ENCODE results near the gene CNTNAP5.

Gene CNTNAP5

GRCh38 chr2:124559236-124559635 is 534.1 kb downstream of the CNTNAP5 start:
- no peak for DNase-seq (ENCODE audit: low spot score)

DNA sequence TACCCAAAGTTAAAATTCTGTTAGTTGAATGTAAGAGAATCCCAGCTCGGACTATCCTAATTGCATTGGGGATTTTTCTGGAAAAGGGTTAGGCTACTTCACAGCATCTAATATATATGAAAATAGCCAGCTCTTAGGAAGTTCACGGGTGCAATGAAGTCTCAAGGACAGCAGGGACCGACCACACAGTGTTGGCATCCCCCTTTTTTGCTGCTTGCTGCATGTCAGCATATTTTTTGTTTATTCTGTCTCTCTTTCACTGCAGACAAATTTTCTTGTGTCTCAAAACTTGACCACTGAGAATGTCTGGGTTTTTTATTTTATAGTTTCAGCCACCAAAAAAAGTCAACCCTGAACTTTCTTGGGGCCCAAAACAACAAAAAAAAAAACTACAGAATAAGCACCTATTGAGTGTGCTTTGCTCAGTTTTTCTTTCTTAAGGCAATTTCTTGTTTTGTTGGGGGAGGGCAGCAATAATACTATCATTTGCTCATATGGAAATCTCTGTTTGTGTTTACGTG is 535.6 kb downstream of the CNTNAP5 start:
- no peak for DNase-seq (ENCODE audit: low spot score)

DNA sequence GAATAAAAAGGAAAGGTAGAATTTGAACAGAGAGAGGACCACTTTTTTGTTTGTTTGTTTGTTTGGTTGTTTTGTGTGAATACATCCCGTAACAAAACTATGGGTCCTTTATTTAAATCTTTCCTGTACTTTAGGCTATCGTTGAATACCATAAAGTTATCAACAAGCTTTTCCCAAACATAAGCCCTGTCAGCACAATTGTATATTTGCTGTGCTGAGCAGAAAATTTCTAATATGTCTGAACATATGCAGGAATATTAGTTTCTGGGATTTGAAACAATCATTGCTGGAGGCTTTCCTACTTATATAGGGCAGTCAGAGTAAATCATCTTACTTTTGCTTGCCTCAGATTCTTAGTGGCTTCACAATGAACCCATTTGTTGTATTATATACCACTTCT is 536.4 kb downstream of the CNTNAP5 start:
- DNase-seq (ENCODE audit: low spot score): no peak

DNA sequence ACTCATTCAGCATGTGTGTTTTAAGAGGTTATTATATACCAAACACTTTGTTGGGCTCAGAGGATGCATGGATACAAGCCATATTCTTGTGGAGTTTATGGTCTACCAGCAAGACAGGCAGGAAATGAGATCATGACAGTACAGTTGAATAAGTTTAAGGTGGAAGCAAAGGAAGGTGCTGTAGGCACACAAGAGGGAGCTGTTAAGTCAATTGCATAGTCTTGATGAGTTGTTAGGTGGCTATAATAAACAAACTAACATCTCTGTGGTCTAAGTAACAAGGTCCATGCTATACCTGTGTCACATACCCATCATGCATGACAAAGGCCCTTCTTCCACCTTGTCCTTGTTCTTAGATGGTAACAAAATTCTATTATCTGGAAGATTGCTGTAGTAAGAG is 538.3 kb downstream of the CNTNAP5 start:
- DNase-seq (ENCODE audit: low spot score): no peak

DNA sequence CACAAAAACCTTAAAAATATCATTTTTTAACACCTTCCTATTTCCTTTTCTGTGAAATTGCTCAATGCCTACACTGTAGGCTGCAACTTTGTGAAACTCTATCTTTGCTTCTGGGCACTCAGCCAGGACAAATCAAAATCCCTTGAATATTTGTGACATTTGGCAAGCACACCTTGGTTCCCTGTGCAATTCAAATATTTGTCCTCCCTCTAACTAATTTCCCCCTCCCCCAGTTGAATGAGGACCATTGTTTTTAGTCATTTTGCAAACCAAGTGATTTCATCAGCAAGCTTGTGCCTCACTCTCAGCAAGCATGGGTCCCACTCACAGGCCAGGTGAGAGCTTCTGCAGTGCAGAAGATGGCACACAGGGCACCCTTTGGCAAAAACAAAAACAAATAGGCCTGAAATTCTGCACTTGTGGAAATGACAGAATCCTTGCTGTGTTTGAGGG is 541.5 kb downstream of the CNTNAP5 start:
- DNase-seq (ENCODE audit: low spot score): no peak

DNA sequence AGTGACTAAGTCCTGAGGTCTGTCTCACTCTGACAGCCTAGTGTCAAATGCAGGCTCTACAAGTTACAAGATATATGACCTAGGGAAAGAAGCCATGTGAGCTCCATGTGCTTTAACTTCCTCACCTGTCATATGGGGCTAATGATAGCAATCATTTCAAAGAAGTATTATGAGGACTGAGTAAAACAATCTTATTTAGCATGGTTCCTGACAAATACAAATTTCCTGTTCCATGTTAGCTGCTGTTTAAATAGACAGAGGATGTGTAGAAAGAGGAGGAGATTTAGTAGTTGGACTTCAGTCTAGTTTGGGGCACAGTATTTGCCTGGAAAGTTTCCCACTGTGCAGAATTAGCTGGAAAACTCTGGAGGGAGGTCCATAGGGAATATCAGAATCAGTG is 545.8 kb downstream of the CNTNAP5 start:
- no peak for DNase-seq (ENCODE audit: low spot score)

DNA sequence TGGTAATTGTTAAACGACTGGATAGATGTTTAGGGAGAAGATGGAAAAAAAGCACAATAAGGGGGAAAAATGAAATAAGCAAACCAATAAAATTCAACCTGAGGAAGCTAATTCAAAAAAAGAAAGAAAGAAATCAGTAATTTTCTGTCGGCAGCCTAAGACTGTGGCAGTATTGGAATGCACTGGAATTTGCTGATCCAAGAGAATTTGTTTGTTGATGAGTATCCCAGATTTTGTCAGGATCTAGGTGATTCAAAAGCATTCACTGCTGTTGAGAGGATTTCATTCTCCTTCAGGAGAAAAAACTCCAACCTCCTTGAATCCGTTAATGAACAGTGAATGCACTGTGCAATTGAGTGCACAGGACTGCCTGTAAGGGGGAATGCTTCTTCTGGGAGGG is 546.7 kb downstream of the CNTNAP5 start:
- no peak for DNase-seq (ENCODE audit: low spot score)

DNA sequence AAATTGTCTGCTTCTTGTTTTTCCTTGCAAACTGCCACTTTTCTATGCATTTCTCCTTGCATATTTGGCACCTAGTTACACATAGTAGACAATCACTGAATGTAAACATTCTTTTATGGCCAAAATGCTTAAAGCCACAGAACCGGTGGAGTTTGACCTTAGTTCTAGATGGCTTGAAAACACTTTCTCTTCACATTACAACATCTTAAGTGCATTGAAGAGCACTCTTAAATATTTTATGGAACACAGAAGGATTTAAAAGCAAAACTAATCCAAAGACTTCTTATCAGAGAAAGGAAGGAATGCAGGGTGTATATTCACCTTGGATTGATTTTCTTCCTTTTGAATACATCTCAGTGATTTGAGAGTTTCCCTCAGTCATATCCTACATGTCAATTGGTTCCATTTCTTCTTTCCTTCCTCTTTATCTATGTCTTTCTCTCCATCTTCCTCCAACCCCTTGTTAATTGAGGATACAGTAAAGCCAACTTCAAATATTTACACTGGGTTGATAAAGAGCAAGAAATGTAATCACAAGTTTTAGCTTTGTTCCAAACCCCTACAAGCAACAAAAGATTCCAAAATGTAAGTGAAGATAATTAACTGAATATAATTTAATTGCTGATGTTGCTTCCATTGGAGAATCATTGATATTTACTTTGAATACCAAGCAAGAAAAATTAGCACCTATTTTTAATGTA is 548.0 kb downstream of the CNTNAP5 start:
- no peak for DNase-seq (ENCODE audit: low spot score)

DNA sequence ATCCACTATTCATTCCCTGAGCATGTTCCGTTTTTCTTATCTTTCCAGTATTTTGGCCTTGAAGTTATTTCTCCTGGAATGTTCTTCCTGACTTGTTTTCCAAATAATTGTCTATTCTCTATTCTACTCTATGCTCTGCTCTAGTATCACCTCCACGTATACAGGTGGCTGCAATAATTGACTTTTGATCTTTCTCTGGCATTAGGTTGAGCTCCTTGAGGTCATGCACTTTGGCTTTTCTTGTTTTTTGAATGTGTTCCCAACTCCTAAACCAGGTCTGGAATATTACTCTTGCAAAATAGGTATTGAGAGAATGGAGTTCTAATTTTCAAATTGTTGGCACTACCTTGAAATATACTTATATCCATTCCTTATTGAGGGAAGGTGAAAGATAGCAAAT is 550.4 kb downstream of the CNTNAP5 start:
- DNase-seq (ENCODE audit: low spot score): no peak

DNA sequence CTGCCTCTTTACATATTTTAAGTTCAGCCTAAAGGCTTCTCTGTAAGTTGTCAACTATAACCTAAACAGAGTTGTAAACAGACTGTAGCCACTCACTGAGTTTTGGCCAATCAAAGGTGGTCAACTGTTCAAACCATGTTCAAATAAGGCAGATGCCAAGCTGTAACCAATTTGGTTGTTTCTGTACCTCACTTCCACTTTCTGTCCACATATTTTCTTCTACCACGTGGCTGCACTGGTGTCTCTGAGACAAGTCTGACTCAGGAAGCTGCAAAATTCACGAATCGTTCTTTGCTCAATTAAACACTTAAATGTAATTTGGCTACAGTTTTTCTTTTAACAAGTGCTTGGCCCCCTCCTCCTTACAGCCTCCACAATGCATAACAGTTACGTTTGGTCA is 555.2 kb downstream of the CNTNAP5 start:
- no peak for DNase-seq (ENCODE audit: low spot score)

GRCh38 chr2:124582387-124582786 is 557.3 kb downstream of the CNTNAP5 start:
- no peak for DNase-seq (ENCODE audit: low spot score)

DNA sequence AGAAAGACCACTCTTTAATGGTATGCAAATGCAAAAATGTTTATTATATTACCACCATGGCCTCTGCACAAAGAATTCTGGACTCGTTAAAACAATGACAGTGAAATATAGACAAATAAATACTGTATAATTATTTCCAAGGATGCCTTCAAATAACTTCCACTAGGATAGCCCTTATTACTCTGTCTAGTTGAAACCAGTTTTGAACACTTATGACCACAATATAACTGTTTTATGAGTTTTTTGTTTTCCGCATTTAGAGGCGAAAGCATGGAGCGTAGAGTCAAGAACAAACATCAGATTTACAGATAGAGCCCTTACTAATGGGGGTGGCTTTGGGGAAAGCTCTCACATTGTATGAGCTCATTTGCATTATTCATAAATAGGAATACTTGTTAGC is 559.5 kb downstream of the CNTNAP5 start:
- no peak for DNase-seq (ENCODE audit: low spot score)

DNA sequence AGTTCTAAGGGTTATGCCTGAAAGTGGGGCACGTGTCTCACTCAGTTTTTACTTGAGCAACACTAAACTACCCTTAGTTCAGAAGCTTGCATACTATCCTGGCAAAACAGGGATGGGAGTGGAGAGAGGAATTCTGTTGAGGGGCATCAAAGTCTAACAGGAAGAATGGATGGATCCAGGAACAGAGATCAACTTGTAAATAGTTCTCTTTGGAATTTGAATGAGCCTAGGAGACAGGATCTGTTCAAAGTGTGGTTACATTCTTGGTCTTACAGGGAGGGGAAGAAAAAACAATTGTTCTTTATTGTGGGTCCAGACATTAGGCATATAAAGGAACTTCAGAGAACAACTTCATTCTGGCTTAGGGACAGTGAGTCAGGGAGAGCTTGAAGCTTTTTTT is 560.2 kb downstream of the CNTNAP5 start:
- DNase-seq (ENCODE audit: low spot score): no peak

- no peak for DNase-seq (ENCODE audit: low spot score)
These were observed 561.1 kb downstream of the CNTNAP5 start for GRCh38 chr2:124586210-124586609.

GRCh38 chr2:124586835-124587234 is 561.7 kb downstream of the CNTNAP5 start:
- DNase-seq (ENCODE audit: low spot score): no peak

DNA sequence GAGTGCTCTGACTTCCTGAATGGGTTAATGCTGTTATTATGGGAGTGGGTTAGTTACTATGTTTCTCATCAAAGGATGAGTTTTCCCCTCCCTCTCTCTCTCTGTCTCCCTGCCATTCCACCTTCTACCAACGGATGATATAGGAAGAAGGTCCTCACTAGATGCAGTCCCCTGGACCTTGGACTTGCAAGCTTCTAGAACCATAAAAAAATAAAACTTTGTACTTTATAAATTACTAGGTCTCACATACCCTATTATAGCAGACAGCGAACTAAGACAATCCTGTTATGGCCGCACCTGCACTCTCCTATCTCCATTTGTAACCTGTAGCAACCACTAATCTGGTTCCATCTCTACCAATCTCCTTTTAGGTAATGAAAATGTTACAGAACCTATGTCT is 564.9 kb downstream of the CNTNAP5 start:
- DNase-seq (ENCODE audit: low spot score): no peak

DNA sequence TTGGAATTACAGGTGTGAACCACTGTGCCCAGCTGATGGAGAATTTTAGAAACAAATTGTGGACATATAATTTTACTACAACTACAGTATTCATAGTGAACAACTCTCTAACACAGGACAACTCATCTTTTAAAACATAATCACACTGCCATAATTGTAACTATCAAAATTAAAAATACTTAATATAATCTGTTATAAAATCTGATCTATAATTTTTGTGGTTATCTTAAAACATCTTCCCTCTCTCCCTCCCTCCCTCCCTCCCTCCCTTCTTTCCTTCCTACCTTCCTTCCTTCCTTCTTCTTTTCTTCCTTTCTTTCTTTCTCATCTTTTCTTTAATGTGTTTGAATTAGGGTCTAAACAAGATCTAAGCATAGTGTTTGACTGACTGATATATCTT is 577.7 kb downstream of the CNTNAP5 start:
- no peak for DNase-seq (ENCODE audit: low spot score)

DNA sequence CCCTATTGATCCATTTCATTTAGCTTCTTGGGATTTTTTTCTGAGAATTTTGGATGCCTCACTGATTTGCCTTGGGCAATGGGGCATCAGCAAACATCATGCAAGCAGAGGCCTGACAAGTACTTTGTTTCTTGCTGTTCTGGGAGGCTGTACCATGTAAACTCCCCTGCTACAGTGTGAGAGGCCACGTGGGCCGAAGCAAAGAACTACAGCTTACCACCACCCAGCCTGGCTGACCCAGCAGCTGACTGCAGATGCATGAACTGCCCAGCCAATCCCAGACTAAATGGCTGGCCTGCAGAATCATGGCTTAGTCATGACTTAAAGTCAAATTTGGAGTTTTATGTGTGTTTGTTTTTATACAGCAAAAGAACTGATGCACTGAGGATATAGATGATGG is 579.9 kb downstream of the CNTNAP5 start:
- no peak for DNase-seq (ENCODE audit: low spot score)

- DNase-seq (ENCODE audit: low spot score): no peak
These were observed 582.6 kb downstream of the CNTNAP5 start for GRCh38 chr2:124607679-124608078.

DNA sequence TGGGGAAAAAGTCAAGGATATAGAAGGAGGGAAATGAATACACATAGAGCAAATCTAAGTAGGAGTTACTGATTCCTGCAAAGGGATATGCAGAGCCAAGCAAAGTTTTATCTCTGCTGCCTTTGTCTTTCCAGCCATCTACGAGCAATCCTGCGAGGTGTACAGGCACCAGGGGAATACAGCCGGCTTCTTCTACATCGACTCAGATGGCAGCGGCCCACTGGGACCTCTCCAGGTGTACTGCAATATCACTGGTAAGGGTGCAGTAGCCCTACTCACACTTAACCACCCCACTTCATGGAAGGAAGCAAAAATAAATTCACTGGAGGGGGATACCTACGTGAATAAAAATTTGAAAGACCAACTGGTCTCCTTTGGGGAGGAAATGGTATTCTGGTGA is 584.6 kb downstream of the CNTNAP5 start:
- no peak for DNase-seq (ENCODE audit: low spot score)

DNA sequence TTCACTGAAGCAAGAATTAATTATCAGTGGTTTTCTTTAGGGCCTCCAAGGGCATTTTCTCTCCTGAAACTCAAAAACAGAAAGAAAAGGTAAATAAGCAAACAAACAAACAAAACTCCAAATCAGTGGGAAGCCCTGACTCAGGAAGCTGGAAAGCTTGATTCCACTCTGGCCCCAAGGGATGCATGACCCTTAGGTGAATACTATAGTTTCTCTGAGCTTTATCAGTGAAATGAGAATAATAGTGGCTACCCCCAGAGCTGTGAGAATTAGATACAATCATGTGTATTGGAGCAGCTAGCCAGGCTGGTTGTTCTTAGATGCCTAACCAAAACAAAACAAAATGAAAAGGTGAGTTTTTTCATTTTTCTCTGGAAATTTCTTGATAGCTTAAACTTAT is 585.1 kb downstream of the CNTNAP5 start:
- no peak for DNase-seq (ENCODE audit: low spot score)

DNA sequence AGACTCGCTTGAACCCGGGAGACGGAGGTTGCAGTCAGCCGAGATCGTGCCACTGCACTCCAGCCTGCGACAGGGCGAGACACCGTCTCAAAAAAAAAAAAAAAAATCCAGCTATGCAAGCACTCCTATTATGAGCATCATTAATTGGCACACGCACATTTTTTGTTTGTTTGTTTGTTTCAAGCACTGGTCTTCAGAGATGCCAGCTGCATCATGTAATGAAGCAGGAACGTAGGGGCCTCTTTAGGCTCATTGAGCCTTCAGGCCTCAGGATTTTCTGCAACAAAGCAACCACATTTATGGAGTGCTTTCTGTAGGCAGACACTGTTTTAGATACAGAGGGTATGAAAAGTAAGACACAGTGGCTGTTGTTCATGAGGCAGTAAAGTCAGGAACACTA is 585.8 kb downstream of the CNTNAP5 start:
- DNase-seq (ENCODE audit: low spot score): no peak

GRCh38 chr2:124623560-124623959 is 598.5 kb downstream of the CNTNAP5 start:
- DNase-seq (ENCODE audit: low spot score): no peak

DNA sequence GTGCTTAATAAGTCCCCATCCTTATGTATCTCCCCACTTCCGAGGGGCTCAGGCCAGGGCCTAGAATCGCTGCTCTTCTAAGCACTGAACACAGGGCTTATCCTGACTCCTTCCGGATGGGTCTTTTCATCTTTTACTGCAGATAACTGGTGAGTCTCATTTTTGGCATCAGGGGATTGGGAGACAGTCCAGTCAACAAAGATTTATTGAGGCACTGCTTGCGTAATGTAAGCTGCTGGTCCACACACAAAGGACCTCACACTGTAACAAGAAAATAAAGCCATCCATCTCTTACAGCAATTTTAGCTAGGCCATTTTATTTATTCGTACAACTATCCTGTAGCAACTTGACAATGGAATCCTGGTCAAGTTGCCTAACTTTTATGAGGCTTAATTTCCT is 600.5 kb downstream of the CNTNAP5 start:
- no peak for DNase-seq (ENCODE audit: low spot score)
